GM18502 (cell line): Measurements from ENCODE around the gene DAG1.

Source experiments
- ATAC-seq: cut with Tn5 transposase; IDR thresholded peaks from one replicate; pipeline ENCODE4 v1.9.1; 2021; ENCODE audit warnings: mild to moderate bottlenecking; ENCODE audit not compliant: unreplicated experiment, poor library complexity

The DAG1 gene

DNA sequence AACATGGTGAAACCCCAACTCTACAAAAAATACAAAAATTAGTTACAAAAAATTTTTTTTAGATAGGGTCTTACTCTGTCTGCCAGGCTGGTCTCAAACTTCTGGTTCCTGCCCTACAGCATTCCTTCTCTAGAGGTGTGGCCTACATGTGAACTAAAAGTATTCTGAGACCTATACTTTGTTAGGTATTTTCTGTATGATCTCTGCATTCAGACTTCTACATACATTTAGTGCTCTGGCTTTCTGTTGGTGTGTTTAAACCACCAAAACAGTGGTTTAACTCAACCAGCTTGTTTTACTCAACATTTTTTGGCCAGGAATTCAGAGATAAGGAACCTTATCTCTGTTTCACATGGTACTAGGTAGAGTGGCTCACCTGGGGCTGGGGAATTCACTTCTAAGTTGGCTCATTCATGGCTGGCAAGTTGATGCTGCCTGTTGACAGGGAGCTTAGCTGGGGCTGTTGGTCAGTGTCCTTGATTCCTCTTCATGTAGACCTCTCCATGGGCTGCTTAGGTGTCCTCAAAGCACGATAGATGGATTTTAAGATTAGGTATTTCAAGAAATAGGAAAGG is 42.8 kb downstream of the DAG1 start:
- no peak for ATAC-seq

DNA sequence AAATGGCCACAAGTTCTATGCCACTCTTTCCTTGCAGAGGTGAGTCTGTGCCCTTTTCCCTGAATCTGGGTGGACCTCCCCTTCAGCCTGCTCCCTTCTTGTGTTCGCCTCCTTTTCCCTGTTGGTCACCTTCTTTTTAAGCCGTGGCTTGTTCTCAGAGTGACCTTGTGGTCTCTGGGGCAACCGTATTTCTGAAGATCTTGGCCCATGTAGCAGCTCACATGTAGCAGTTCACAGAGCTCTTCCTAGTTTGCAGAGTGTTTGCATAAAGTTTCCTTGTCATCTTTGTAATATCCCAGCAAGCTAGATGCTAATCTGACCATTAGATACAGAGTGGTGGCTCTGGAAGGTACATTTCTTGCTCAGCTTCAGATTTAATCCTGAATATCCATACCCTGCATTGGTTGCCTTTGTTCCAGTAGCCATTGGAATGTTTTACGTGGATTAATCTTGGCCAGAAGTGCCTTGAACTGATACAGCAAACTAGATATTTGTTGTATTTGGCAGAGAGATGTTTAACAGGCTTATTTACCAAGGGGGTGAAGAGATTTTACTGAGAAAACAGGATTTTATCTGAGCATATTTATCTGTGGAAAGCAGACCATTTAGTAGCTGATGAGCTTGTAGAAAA is 43.5 kb downstream of the DAG1 start:
- no peak for ATAC-seq

DNA sequence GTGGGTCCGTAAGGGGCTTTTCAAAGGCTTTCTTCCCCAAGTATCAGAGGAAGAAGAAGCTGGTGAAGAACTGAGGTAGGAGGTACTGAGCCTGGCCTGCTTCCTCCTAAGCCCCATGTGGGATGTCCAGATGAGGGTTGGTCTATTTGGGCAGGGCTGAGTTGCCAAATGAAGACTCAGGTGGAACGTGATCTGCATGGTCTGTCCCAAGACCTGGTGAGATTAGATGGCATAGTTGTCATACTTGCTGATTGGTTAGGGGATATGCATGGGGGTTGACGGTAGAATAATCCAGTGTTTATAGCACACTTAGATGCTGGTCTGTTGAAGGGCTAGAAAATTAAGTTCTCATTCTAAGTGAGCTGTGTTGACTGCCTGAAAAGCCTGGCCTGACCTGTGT is 47.9 kb downstream of the DAG1 start:
- no peak for ATAC-seq

DNA sequence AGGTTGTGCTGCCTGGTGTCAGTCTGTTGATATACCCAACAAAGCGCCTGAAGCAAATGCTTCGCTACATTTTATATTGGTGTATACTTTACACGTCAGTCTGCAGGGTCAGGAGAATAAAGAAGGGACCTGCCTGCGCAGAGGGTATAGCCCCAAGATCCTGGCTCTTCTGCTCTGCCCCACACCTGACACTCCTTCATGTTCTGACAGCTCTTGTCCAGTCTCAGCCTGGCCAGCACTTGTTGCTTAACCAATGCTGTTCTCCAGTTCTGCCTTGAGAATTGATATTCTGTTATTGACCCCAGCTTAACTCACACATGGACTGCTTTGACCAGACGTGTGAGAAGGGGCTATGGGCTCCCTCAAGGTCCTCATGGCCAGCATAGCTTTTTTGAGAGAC is 48.4 kb downstream of the DAG1 start:
- no peak for ATAC-seq

DNA sequence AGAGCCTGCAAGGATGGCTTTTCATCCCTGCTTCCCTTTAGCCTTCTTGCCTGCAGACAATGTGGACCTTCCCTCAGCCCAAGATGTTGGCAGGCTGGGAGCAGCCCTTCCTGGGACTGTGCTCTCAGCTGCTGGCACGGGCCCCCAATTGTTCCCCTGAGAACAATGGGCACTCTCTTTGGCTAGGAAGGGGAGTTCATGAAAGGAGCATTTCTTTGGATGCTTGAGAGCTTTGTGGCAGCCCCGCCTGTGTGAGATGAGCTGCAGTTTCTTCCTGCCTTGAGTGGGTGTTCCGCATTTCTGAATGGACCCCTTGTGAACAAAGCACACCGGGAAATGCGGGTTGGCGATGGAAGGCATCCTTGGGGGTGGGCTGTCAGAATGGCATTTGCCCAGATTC is 49.2 kb downstream of the DAG1 start:
- no peak for ATAC-seq

DNA sequence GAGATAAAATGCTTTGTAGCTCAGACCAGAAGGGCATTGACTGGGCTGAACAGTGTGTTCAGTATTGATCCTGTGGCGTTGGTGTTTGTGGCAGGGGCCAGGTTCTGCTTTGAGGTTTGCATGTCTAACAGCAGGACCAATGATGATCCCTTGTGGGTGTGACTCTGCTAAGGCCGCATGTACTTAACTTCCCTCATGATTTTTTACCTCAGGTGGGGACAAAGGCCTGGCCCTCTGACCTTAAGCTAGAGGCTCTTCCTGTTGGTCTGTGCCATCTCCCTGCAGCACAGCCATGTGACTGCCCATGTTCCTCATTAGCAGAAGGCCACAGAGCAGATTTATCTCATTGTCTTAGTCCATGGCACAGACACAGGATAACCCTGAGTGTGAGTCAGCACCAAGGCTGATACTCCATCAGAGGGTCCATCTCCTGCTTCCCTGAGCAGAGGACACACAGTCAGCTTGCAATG is 49.9 kb downstream of the DAG1 start:
- no peak for ATAC-seq

DNA sequence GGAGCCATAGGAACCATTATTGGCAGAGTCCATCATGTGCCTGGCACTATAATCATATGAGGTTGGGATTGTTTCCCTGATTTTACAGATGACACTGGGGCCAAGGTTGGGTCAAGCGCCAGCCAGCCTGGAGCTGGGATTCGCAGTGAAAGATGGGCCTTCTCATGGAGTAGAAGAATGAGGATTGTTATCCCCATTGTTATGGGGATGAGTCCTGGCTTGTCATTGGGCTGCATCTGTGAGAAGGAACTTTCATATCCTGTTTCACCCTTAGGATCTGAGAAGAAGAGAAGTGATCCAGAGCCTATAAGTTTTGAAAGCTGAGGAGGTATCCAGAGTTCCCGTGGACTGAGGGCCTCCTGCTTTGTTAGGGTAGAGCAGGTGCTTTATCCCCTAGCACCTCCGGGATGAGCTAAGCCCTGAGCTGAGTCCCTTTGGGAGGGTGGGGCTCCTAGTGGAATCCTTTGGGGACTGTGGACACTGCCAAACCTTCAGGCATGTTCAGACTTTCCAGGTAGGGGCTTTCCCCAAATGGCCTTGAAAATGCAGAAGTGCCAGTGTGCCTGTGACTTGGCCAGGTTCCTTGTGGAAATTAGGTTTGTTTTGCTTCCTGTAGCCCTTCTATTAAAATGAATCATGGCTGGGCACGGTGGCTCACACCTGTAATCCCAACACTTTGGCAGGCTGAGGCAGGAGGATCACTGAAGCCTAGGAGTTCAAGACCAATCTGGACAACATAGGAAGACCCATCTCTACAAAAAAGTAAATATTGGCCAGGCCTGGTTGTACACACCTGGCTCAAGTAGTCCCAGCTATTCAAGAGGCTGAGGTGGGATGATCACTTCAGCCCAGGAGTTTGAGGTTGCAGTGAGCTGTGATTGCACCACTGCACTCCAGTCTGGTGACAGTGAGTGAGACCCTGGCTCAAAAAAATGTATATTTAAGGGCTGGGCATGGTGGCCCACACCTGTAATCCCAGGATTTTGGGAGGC is 54.0 kb downstream of the DAG1 start:
- no peak for ATAC-seq

DNA sequence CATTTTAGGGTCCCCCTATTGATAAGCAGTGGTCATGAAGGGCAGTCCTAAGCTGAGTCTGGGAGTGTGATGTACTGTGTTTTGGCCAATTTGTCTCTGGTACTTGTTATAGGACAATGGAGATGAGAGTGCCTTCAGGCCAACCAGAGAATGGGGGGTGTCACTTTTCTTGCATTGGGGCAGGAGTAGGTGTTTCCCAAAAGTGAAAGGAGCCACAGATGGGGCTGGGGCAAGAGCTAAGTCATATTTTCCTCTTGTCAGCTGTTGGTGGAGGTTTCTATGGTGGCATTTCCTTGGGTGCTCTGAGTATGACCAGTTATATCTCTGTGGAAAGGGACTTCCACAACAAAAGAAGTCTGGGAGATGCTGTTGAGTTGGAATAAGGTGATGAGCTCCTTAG is 59.5 kb downstream of the DAG1 start:
- no peak for ATAC-seq

DNA sequence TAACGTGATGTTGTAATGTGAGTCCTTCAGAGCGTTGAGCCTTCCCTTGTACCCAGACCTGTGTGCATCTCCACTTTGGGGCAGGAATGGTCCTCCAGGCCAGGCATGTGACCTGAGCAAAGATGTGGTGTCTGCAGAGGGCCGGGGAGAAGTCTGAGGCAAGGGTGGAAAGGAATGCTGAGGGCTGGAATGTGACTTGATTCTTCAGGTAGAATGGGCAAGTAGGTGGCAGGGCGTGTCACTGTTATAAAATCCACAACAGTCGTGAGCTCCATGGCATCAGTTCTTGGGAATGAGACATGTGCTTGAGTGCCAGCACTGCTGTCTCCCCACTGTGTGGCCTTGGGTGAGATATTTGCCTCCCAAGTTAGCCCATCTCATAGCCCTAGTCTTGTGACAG is 60.2 kb downstream of the DAG1 start:
- no peak for ATAC-seq

DNA sequence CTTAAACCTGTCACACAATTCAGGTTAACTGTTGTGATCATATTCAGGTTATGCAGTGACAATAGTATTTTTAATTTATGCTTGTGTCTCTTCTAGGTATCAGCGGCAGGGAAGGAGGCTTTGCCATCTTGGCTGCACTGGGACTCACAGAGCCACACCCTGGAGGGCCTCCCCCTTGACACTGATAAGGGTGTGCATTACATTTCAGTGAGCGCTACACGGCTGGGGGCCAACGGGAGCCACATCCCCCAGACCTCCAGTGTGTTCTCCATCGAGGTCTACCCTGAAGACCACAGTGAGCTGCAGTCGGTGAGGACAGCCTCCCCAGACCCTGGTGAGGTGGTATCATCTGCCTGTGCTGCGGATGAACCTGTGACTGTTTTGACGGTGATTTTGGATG is 60.6 kb downstream of the DAG1 start:
- ATAC-seq: no peak

DNA sequence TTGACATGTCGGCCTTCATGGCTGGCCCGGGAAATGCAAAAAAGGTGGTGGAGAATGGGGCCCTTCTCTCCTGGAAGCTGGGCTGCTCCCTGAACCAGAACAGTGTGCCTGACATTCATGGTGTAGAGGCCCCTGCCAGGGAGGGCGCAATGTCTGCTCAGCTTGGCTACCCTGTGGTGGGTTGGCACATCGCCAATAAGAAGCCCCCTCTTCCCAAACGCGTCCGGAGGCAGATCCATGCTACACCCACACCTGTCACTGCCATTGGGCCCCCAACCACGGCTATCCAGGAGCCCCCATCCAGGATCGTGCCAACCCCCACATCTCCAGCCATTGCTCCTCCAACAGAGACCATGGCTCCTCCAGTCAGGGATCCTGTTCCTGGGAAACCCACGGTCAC is 61.2 kb downstream of the DAG1 start:
- no peak for ATAC-seq

DNA sequence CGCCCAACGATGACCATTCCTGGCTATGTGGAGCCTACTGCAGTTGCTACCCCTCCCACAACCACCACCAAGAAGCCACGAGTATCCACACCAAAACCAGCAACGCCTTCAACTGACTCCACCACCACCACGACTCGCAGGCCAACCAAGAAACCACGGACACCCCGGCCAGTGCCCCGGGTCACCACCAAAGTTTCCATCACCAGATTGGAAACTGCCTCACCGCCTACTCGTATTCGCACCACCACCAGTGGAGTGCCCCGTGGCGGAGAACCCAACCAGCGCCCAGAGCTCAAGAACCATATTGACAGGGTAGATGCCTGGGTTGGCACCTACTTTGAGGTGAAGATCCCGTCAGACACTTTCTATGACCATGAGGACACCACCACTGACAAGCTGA is 61.6 kb downstream of the DAG1 start:
- ATAC-seq: no peak

DNA sequence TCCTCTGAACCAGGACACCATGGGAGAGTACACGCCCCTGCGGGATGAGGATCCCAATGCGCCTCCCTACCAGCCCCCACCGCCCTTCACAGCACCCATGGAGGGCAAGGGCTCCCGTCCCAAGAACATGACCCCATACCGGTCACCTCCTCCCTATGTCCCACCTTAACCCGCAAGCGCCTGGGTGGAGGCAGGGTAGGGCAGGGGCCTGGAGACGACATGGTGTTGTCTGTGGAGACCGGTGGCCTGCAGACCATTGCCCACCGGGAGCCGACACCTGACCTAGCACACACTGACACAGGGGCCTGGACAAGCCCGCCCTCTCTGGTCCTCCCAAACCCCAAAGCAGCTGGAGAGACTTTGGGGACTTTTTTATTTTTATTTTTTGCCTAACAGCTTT is 63.0 kb downstream of the DAG1 start:
- no peak for ATAC-seq

DNA sequence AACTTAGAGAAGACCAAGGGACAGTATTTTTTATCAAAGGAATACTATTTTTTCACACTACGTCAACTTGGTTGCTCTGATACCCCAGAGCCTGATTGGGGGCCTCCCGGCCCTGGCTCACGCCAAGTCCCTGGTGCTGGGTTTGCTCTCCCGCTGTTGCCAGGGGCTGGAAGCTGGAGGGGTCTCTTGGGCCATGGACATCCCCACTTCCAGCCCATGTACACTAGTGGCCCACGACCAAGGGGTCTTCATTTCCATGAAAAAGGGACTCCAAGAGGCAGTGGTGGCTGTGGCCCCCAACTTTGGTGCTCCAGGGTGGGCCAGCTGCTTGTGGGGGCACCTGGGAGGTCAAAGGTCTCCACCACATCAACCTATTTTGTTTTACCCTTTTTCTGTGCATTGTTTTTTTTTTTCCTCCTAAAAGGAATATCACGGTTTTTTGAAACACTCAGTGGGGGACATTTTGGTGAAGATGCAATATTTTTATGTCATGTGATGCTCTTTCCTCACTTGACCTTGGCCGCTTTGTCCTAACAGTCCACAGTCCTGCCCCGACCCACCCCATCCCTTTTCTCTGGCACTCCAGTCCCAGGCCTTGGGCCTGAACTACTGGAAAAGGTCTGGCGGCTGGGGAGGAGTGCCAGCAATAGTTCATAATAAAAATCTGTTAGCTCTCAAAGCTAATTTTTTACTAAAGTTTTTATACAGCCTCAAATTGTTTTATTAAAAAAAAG is 63.9 kb downstream of the DAG1 start:
- no peak for ATAC-seq

DNA sequence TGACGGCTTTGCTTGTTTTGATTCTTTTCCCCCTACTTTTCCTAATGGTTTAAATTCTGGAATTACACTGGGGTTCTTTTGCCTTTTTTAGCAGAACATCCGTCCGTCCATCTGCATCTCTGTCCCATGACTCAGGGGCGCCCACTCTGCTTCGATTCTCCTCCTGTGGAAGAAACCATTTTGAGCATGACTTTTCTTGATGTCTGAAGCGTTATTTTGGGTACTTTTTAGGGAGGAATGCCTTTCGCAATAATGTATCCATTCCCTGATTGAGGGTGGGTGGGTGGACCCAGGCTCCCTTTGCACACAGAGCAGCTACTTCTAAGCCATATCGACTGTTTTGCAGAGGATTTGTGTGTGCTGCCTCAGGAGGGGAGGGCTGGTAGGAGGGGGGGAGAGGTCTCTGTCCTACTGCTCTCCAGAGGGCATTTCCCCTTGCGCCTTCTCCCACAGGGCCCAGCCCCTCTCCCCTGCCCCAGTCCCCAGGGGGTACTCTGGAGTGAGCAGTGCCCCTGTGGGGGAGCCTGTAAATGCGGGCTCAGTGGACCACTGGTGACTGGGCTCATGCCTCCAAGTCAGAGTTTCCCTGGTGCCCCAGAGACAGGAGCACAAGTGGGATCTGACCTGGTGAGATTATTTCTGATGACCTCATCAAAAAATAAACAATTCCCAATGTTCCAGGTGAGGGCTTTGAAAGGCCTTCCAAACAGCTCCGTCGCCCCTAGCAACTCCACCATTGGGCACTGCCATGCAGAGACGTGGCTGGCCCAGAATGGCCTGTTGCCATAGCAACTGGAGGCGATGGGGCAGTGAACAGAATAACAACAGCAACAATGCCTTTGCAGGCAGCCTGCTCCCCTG is 64.7 kb downstream of the DAG1 start:
- ATAC-seq: no peak

DNA sequence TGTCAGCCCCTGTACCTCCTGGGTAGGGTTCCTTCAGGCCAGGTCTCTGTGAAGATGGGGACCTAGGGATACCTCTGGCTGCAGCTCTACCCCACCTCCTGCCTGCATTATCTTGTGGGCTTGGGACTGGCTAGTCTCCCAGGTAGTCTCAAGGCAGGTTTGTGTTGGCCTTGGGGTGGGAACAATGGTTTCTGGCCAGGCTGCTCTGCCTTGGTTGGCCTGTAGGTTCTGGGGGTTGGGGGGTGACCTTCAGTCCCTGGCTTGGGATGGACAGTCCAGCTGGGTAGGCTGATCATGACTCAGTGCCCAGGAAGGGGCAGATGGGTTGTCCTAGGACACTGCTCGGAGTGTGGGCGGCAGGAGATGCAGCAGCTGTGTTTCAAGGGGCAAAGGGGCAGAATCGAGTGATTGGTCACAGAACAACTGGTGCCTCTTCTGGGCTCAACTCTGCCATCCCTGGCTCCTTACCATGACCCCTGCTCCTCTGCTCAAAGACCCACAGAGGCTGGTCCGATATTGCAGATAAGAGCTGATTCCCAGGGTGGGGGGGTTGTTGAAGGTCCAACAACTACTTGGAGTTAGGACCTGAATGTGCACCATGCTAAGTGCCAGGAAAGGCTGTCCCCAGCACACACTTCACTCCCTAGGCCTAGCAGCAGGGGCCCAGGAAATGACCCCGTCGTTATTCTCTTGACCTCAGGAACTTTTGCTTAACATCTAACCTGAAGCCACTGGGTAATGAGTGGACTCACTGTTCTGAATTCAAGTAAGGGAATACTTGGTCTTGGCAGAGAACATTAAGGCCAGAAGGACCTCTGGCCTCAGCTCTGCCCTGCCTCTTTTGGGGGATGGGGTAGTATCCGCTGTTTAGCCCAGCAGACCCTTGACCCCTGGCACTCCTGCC is 66.2 kb downstream of the DAG1 start:
- no peak for ATAC-seq

DNA sequence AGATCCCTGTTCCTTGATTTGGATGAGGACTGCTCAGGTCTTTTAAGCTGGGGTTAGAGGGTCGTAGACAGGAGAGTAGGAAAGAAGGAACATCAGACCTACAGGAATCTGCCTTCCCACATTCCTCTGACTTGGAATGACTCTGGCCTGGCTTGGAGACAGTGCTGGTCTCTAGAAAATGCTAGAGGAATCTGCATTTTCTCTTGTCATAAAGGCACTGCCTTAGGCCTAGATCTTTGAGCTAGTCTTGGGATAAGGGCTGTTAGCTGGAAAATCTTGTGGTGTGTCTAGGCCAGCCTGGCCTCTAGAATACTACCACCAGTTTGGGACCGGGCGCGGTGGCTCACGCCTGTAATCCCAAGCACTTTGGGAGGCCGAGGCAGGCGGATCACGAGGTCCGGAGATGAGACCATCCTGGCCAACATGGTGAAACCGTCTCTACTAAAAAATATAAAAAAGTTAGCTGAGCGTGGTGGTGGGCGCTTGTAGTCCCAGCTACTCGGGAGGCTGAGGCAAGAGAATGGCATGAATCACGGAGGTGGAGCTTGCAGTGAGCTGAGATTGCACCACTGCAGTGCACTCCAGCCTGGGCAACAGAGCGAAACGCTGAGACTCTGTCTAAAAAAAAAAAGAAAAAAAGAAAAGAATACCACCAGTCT is 66.9 kb downstream of the DAG1 start:
- no peak for ATAC-seq
